GDM1 (cell line): ENCODE results near the gene AMELX.

ENCODE experiments used
- DNase-seq: peaks from one replicate; lab custom pipeline; 2025; lab: John Stamatoyannopoulos, UW

AMELX gene

DNA sequence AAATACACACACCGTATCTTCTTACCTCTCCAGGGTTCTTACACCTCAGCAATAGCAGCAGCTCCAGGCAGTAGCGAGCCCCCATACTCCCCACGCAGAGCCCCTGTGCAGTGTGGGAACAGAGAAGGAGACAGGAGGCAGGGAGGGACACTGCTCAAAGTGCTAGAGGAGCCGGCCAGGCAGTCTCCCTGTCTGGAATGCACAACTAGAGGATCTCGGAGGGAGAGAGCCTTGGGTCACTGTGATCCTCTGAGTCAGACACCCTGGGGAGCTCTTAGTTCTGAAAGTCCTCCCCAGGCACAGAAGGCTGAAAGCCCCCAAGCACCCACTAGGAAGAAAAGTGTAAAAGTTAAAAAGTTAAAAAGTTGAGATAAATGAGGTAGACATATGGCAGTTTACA, 16.0 kb downstream of the AMELX start:
- no peak for DNase-seq

DNA sequence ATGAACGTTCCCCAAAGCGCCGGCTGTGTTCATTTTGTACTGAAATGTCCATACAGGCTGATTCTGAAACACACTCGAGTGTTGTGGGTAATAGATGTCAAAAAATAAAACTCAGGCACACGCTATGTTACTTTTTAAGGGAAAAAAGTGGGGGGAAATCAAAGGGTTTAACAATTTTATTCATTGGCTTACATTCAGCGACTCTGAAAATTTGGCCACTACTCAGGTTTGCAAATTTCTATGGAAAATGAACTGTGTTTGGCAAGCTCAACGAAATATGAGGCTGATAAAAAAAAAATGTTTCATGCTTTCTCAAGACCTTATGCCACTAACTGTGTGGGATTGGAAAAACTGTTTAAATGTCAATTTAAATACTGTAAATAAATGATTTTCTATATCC, 18.5 kb downstream of the AMELX start:
- DNase-seq: no peak

DNA sequence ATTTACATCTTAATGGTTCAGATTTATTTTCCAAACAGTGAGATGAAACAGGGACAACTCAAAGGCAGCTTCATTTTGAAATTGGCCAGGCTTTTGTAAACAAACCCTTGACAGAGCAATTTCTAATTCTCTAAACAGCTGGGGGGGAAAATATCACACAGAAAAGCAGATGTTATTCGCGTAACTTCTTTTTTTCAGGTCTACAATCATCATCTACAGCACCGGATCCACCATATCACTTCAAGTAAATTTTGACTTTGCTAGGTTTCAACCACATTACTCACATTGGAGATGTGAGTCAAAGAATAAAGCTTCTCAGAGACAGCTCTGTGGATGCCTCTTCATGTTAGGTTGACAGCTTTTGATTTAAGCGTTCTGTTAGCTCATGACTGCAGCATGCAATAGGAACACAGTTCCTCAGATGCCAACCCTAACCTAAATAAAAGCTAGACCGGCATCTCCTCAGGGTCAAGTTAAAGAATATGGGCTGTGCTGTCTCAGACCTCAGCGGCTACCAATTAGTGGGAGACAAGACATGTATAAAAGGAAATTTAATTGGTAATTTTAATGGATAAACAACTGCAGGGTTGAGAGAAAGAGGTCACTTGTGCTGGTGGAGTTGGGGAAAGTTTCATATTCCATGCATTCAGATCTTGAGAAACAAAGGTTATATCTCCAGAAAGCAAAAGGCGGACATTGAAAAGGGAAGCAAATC, 26.8 kb downstream of the AMELX start:
- no peak for DNase-seq

DNA sequence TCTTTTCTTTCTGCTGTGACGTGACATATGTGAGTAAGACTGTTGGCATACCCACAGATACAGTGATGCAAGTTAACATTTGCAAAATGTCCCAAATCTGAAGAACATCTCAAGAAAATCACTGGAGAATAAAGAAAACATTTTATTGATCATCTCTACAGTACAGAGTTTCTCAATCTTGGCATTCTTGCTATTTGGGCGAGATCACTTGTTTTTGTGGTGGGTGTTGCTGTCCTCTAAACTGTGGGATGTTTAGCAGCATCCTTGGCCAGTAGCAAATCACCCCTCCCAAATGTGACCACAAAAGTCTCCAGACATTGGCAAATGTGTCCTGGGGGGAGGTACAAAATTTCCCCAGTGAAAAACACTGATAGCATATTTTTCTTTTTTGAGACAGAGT, 28.8 kb downstream of the AMELX start:
- no peak for DNase-seq

DNA sequence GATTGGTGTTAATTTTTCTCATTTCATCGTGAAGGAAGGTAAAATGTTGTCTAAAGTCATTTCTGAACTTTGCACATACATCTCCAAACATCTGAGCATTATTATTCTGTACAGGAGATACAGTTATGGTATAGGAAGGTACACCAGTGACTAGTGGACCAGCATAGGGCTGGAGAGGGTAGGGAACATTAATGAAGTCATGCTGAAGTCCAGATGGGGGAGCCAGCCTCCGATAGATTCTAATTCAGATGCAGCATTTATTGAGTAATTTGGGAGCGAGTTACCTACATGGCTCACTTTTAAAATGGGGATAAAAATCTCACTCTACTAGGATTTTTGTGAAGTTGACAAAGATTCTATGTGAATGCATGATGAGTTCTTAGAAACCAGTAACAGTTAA, 34.9 kb downstream of the AMELX start:
- DNase-seq: no peak

DNA sequence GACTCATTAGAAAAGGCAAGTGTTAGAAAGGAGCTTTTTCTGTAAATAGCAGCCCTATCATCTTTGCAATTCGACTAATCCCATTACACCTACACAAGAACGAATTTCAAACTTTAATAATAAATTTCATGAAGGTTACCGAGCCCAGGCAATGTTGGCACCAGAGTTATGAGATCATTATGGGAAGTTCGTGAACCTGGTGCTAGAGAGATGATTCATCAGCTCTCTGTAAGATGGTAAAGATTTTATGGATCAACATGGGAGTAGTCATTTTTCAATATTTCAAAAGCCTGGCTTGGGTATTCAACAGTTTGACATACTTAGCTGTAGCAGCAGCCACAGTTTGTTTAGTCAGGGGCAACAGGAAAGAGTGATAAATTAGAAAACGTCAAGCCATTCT, 35.8 kb downstream of the AMELX start:
- DNase-seq: no peak

DNA sequence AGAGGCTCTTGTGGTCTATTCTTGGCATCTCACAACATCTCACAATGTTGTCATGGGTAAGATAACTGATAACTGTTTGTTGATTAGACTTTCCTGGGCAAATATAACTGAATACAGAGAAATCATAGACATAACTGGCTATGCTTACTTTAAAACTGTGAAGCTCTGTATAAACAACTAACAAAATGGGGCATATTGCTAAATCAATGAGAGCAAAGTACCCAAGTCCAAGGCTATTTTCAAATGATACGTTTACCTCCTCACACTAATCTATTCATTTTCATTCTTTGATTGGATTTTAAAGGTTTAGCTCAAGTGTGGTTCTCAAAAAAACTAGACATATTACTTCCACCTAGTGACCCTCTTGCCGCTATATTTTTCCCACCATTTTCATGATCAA, 38.6 kb downstream of the AMELX start:
- no peak for DNase-seq

DNA sequence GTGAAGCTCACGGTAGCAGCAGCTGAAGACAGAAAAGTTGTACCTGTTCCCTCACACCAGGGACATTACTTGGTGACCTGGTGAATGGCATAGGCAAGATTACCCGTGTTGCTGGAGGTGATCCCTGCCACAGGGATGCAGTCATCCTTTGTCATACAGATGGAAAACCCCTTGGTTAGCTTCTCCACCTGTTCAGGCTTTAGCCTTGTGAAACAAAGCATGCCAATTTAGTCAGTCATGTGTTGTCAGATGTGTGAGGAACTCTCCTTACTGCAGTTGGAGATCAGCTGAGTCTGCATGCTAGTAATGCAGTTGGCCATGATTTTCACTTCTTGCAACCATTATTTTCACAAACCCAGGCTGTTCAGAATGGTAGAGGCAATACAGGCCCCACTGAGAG, 41.0 kb downstream of the AMELX start:
- no peak for DNase-seq

DNA sequence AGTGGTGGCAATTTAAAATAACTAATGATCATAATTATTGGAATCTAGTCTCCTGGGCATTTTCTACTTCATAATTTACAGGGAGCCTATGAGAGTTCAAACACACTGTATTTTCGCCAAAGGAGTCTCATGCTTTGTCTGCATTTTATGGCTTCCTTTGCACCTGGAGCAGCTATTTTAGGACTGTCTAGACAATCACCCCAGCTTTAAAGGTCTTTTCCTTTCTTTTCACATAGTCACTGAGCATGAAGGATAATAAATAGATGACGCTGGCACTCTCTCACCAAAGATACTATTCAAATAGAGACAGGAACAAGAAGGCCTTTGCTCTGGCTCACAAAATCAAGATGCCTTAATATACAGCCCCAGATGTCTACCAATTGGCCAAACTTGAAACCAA, 43.0 kb downstream of the AMELX start:
- no peak for DNase-seq

DNA sequence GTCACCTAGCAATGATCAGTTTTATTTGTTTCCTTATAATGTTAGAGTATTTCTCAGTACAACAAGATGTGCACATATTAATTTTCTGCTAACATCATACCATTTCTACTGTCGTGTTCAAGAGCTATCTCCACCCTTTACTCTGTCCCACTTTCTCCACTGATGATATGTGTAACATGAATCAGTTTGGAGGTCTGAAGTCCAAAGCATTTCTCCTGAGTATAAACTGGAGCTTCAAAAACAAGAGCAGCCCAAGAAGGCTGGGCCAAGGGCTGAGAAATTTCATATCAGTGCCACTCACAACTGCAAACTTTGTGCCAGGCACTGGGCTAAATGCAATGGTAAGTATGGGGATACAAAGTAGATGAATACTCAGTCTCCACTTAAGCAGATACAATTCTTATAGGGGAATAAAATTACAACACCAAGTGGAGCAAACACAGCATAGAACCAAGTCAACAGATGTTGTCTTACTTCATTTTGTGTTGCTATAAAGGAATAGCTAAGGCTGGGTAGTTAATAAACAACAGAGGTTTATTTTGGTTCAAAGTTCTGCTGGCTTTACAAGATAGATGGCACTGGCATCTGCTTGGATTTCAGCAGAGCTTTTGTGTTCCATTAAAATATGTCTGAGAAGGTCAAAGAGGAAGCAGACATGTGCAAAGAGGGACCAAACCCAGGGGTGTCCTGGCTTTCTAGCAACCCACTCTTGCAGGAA, 44.2 kb downstream of the AMELX start:
- no peak for DNase-seq

DNA sequence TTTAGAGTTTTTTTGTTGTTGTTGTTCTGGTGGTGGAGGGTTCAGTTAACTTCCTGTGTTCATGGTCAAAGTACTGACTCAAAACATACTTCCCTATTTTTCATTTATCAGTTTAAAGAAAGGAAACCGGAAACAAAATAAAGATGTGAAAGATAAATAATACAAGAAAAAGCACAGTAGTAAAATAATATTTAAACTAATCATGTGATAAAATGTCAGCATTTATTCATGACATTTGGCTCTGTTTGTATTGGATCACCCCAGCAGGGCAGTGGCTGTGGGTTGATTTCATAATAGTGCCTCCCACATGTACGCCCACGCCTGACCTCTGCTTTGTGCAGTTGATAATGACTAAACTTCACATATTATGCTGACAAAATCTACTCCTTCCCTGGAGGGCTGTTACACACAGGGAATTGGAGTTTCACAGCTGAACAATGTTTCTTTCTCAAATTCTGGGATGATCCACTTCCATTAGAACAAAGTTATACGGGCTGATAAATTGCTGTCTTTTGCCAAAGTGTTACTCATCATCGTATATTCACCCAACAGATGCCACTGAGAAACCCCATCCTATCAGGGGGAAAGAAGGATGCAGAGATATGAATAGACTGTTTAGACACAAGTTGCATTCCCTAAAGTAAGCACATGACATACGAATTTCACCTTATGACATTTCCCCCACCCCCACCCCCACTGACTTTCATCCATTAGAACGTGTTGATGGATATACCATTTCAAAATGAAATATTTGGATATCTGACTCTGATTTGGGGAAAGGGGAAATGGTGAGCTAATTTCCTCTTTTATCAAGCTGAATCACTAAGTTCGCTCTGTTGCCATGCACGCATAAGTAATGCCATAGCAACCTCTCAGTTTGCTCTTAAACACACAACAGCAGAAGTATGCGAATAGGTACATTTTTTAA, 48.3 kb downstream of the AMELX start:
- DNase-seq: no peak

DNA sequence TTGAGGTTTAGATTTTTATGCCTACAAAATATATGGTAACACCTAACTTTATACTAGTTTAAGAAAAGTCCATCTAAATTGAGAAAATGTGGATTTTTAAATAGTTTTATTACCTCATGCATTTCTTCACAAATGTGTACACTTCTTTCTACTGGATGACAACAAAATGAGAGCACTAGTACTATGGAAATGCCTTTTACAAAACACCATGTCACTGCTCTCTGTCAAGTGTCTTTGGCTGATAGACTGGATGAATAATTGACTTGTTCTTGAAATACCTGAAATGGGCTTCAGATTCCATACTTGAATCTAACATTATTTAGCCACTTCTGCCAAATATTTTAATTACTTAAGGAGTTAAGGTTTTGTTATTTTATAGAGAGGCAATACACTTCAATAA, 49.5 kb downstream of the AMELX start:
- no peak for DNase-seq

DNA sequence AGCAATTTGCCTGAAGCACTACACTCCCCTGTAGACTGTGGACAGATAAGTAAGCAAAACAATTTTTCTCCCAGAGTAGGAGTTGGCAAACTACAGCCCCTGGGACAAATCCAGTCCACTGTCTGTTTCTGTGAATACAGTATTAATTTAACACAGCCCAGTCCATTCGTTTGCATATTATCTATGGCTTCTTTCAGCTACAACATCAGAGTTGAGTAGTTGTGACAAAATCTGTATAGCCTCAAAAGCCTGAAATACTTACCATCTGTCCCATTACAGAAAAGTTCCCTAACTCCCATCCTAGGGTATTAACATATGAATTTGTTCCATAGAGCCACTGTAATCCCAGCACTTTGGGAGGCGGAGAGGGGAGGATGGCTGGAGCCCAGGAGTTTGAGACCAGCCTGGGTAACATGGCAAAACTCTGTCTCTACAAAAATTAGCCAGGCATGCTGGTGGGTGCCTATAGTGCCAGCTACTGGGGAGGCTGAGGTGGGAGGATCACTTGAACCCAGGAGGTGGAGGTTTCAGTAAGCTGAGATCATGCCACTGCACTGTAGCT, 53.0 kb downstream of the AMELX start:
- DNase-seq: no peak

DNA sequence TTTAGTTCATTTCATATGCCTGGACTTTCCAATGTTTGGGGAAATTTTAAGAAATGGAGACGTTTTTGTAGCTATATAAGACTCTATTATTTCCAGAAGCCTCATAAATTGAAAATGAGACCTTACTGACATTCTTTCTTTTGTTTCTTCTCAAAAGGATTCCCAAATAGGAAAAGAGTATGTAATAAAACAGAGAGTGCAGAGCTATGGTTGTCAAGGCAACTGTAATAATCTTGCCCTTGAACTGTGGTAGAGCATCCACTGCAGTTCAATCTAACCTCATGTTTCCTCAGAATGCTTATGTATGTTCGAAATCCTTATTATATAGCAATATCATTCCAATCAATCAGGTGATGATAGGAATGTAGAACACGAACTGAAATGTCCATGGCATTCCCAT, 54.1 kb downstream of the AMELX start:
- no peak for DNase-seq

DNA sequence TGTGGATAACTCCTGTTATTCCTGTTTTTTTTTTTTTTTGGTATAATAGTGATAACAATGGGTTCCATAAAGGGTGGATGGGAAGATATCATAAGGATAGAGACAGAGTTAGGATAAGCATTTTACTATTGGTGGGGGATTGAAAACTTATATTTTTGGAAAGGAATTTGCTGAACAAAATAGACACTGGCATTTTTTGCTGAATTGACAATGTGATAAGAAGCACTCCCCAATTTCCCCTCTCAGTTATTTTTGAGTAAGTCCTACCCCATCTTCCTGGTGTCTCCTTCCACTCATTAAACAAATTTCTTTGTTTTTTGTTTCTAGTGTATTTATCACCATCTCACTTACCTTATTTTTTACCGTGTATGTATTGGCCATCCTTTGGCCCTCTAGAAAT, 55.8 kb downstream of the AMELX start:
- DNase-seq: no peak

DNA sequence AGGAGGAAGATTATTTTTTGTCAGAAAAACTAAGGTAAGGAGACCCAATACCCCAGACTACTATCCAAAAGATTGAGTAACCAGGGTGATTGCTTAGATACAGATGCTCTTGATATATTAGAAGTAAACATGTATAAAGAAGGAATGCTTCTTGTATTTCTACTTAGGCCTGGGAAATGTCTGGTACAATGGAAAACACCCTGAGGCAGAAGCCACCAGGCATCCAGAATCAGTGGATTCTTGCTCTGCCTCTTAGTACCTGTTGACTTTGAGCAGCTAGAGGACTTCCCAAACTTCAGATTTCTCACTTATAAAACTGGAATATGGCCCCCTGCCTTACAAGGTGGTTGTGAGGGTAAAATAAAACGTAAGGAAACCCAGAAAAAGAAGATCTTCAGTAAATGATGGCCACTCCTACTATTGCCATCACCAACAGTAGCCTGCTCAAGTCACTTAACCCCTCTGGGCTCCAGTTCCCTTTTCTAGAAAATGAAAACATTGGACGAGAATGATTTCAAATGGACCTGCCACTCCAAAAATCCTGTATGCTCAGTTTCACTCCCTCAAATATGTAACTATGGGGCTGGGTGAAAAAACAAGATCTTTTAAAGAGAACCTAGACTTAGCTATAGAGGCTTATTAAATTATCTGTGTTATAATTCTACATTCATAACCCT, 56.6 kb downstream of the AMELX start:
- DNase-seq: no peak
